SK-N-SH (cell line): Measurements from ENCODE around the gene POLA1. TPM values are rescaled to one million over a fixed set of nuclear protein-coding genes. Genes with fewer than 3 reads are reported as not detected.

Source experiments
- CTCF ChIA-PET: fragments of 300-600, 350-600 bp; formaldehyde crosslinking; extraction: SDS; loops from one replicate; lab custom pipeline; 2021; lab: Yijun Ruan, JAX
- POLR2A ChIA-PET: fragments of 350-600 bp; sonication (Branson Sonifier 250); formaldehyde crosslinking; extraction: SDS; loops from one replicate; lab custom pipeline; 2020; ENCODE audit warnings: antibody characterized with exemption, inconsistent platforms; lab: Yijun Ruan, JAX
- DNase-seq: peaks from one replicate; pipeline ENCODE4 v3.0.0; 2012
- H2AFZ ChIP-seq: fragments of 200-600 bp; sonication (generic); 2 replicates; pipeline ENCODE4 v1.8.1; 2016; ENCODE audit warnings: antibody characterized with exemption, mild to moderate bottlenecking, low read depth
- H3F3A ChIP-seq: fragments of 200-600 bp; sonication (generic); replicated peaks from 2 replicates; pipeline ENCODE3; 2016; ENCODE audit warnings: antibody characterized with exemption, mild to moderate bottlenecking; ENCODE audit not compliant: insufficient read depth
- H3K27ac ChIP-seq, 2 experiments: fragments of 200-500 bp in 1 of 2; fragments of 200-600 bp in 1 of 2; sonication (Bioruptor generic) in 1 of 2; sonication (generic), shearing (Covaris generic) in 1 of 2; 2 replicates each; pipeline versions ENCODE4 v1.5.1 to v1.6.1; 2014 to 2016; ENCODE audit warnings: low read depth in 2 of 2, inconsistent platforms in 1 of 2, low read length in 1 of 2, mild to moderate bottlenecking in 1 of 2, mixed read lengths in 1 of 2
- H3K27me3 ChIP-seq: fragments of 200-600 bp; sonication (generic), shearing (Covaris generic); 2 replicates; pipeline ENCODE4 v1.6.1; 2016; ENCODE audit warnings: mixed run types; ENCODE audit not compliant: insufficient read depth
- H3K36me3 ChIP-seq, 2 experiments: fragments of 200-500 bp in 1 of 2; fragments of 200-600 bp in 1 of 2; sonication (Bioruptor generic) in 1 of 2; sonication (generic) in 1 of 2; replicated peaks in 1 of 2; 2 replicates each; pipeline versions ENCODE3 to v1.5.1; 2014 to 2016; ENCODE audit warnings: low read length in 1 of 2, mild to moderate bottlenecking in 1 of 2; ENCODE audit not compliant: insufficient read depth in 2 of 2, control insufficient read depth in 1 of 2
- H3K4me1 ChIP-seq, 2 experiments: fragments of 200-500 bp in 1 of 2; fragments of 200-600 bp in 1 of 2; sonication (Bioruptor generic) in 1 of 2; sonication (generic), shearing (Covaris generic) in 1 of 2; 2 replicates each; pipeline versions ENCODE4 v1.5.1 to v1.6.1; 2014 to 2016; ENCODE audit warnings: low read depth in 1 of 2, low read length in 1 of 2, mixed run types in 1 of 2; ENCODE audit not compliant: insufficient read depth in 2 of 2, control insufficient read depth in 1 of 2
- H3K4me2 ChIP-seq: fragments of 200-600 bp; sonication (generic), shearing (Covaris generic); 2 replicates; pipeline ENCODE4 v1.6.1; 2017; ENCODE audit warnings: mixed run types
- H3K4me3 ChIP-seq, 2 experiments: fragments of 200-500 bp in 1 of 2; fragments of 200-600 bp in 1 of 2; sonication (Bioruptor generic) in 1 of 2; sonication (generic), shearing (Covaris generic) in 1 of 2; 2 replicates each; pipeline versions ENCODE4 v1.5.1 to v1.8.1; 2014 to 2016; ENCODE audit warnings: low read depth in 2 of 2, inconsistent platforms in 1 of 2, low read length in 1 of 2, mild to moderate bottlenecking in 1 of 2, mixed read lengths in 1 of 2, moderate library complexity in 1 of 2
- H3K79me2 ChIP-seq: fragments of 200-600 bp; sonication (generic); 2 replicates; pipeline ENCODE4 v1.8.1; 2017; ENCODE audit warnings: mild to moderate bottlenecking; ENCODE audit not compliant: insufficient read depth
- H3K9ac ChIP-seq: fragments of 200-600 bp; sonication (generic); 2 replicates; pipeline ENCODE4 v1.6.1; 2017; ENCODE audit warnings: mixed run types
- H3K9me2 ChIP-seq: fragments of 200-600 bp; sonication (generic); 2 replicates; pipeline ENCODE4 v1.6.1; 2017; ENCODE audit warnings: mixed run types
- H3K9me3 ChIP-seq: fragments of 200-600 bp; sonication (generic); 2 replicates; pipeline ENCODE4 v1.6.1; 2017; ENCODE audit warnings: mixed run types, mild to moderate bottlenecking, moderate library complexity
- H4K20me1 ChIP-seq: fragments of 200-600 bp; sonication (generic); 2 replicates; pipeline ENCODE4 v1.6.1; 2017; ENCODE audit warnings: mild to moderate bottlenecking, mixed run types; ENCODE audit not compliant: insufficient read depth
- CHD2 ChIP-seq: fragments of 150-350 bp; IDR thresholded peaks from 2 replicates; pipeline ENCODE4 v1.6.1; 2018; ENCODE audit warnings: low read length; ENCODE audit not compliant: partially characterized antibody
- ELF1 ChIP-seq: IDR thresholded peaks from 2 replicates; pipeline ENCODE4 v1.4.0; 2012
- EP300 ChIP-seq, 2 experiments: IDR thresholded peaks; 2 replicates each; pipeline versions ENCODE4 v1.4.0 to v1.6.1; 2012; ENCODE audit warnings: borderline replicate concordance in 1 of 2, low read depth in 1 of 2, low read length in 1 of 2
- EZH2phosphoT487 ChIP-seq: fragments of 200-600 bp; sonication (generic); IDR thresholded peaks from 2 replicates; pipeline ENCODE4 v1.6.1; 2017; ENCODE audit warnings: low read depth, mixed run types, mild to moderate bottlenecking, antibody characterized with exemption, moderate library complexity, borderline replicate concordance
- FOSL2 ChIP-seq: IDR thresholded peaks from 2 replicates; pipeline ENCODE4 v1.4.0; 2012; ENCODE audit warnings: low read depth, mild to moderate bottlenecking, moderate library complexity, borderline replicate concordance
- GABPA ChIP-seq: IDR thresholded peaks from 2 replicates; pipeline ENCODE4 v1.4.0; 2012; ENCODE audit warnings: low read depth, mild to moderate bottlenecking
- GATA2 ChIP-seq: sonication (generic); formaldehyde crosslinking; IDR thresholded peaks from 2 replicates; pipeline ENCODE4 v1.5.0; 2020; ENCODE audit warnings: mild to moderate bottlenecking, missing genetic modification reagents
- NFIC ChIP-seq: IDR thresholded peaks from 2 replicates; pipeline ENCODE4 v1.4.0; 2012; ENCODE audit warnings: borderline replicate concordance
- RAD21 ChIP-seq: IDR thresholded peaks from 2 replicates; pipeline ENCODE4 v1.6.1; 2012; ENCODE audit warnings: mild to moderate bottlenecking, low read length
- RFX5 ChIP-seq: IDR thresholded peaks from 2 replicates; pipeline ENCODE4 v1.6.1; 2012; ENCODE audit warnings: mild to moderate bottlenecking, improper control_type of control experiment, low read length
- TAF1 ChIP-seq: IDR thresholded peaks from 2 replicates; pipeline ENCODE4 v1.6.1; 2012; ENCODE audit warnings: low read depth, mild to moderate bottlenecking, low read length, moderate library complexity, borderline replicate concordance
- TEAD4 ChIP-seq: IDR thresholded peaks from 2 replicates; pipeline ENCODE4 v1.4.0; 2012; ENCODE audit warnings: mild to moderate bottlenecking, borderline replicate concordance; ENCODE audit not compliant: insufficient read depth
- USF1 ChIP-seq: IDR thresholded peaks from 2 replicates; pipeline ENCODE4 v1.4.0; 2012; ENCODE audit warnings: low read depth, borderline replicate concordance
- USF2 ChIP-seq: fragments of 150-350 bp; IDR thresholded peaks from 2 replicates; pipeline ENCODE4 v1.6.1; 2017; ENCODE audit warnings: antibody characterized with exemption, low read length, low read depth, borderline replicate concordance
- YY1 ChIP-seq: IDR thresholded peaks from 2 replicates; pipeline ENCODE4 v1.4.0; 2012; ENCODE audit warnings: low read depth, mild to moderate bottlenecking
- ZBTB33 ChIP-seq: IDR thresholded peaks from 2 replicates; pipeline ENCODE4 v1.4.0; 2012; ENCODE audit warnings: low read depth, borderline replicate concordance
- WGBS: methylation state at CpG from one replicate; pipeline ENCODE4 v1.1.6; 2017; ENCODE audit warnings: low lambda C conversion rate; 5-methylcytosine and 5-hydroxymethylcytosine counted together
- polyA plus RNA-seq, 3 experiments: library from polyadenylated mRNA; depleted of rRNA; stranded (reverse); fragments of >200 nt; gene quantifications; 2 replicates each; pipeline ENCODE4 v1.2.3, GENCODE V29; 2012

POLA1 gene
- polyA plus RNA-seq, 1 of the 3 experiments (the other 2 are of a cell fraction), result 2.8 TPM

- ChIA-PET CTCF (no interaction called here), POLR2A (no interaction called here)
- H3K79me2 ChIP-seq, result no peaks in the 10 kb centered on the region
- no peaks in the 10 kb centered on the region for H3K9me3 ChIP-seq
- no peak overlapping the region for H2AFZ ChIP-seq
- no peaks in the 10 kb centered on the region for H3K9me2 ChIP-seq
- no peak for DNase-seq
- no peaks in the 10 kb centered on the region for H3K36me3 ChIP-seq
- no peak overlapping the region for H3K4me2 ChIP-seq
- H3K4me1 ChIP-seq, result no peaks in the 10 kb centered on the region
- no peaks in the 10 kb centered on the region for H4K20me1 ChIP-seq
- no peak overlapping the region for H3K9ac ChIP-seq
- no peaks in the 10 kb centered on the region for H3F3A ChIP-seq
- H3K27ac ChIP-seq, result no peak overlapping the region
- no peak overlapping the region for H3K4me3 ChIP-seq
- TF ChIP-seq RAD21 (no peak), RFX5 (no peak), ZBTB33 (no peak)
- H3K27me3 ChIP-seq, result no peaks in the 10 kb centered on the region
Measured at GRCh38 chrX:24934279-24934678, 240.6 kb downstream of the POLA1 start.

GRCh38 chrX:24945009-24945408, 251.3 kb downstream of the POLA1 start:
- POLR2A ChIA-PET, result no interaction called here
- no peaks in the 10 kb centered on the region for H3K9me2 ChIP-seq
- no peaks in the 10 kb centered on the region for H3K79me2 ChIP-seq
- H3K4me1 ChIP-seq, result no peaks in the 10 kb centered on the region
- no peak overlapping the region for H3K9ac ChIP-seq
- H4K20me1 ChIP-seq, result no peaks in the 10 kb centered on the region
- no peak for TF ChIP-seq YY1
- TF ChIP-seq USF2, result no peak
- TF ChIP-seq TAF1, result no peak
- no peak for TF ChIP-seq NFIC
- TF ChIP-seq USF1, result no peak
- TF ChIP-seq FOSL2, result no peak
- TF ChIP-seq EP300 (IDR thresholded peaks at IDR 0.05; ENCODE audit: borderline replicate concordance in 1 of 2, low read depth in 1 of 2, low read length in 1 of 2), result no peak
- no peak for TF ChIP-seq TEAD4
- TF ChIP-seq CHD2, result no peak
- no peak for TF ChIP-seq RAD21
- no peak for TF ChIP-seq EZH2phosphoT487
- TF ChIP-seq GABPA, result no peak
- no peak for TF ChIP-seq GATA2
- TF ChIP-seq ELF1, result no peak
- no peak overlapping the region for H2AFZ ChIP-seq
- no peak for DNase-seq
- no peak overlapping the region for H3K4me3 ChIP-seq
- H3F3A ChIP-seq, result no peaks in the 10 kb centered on the region
- no peaks in the 10 kb centered on the region for H3K27me3 ChIP-seq
- CTCF ChIA-PET, result no interaction called here
- H3K4me2 ChIP-seq, result no peak overlapping the region
- no peaks in the 10 kb centered on the region for H3K9me3 ChIP-seq
- H3K36me3 ChIP-seq, result no peaks in the 10 kb centered on the region
- H3K27ac ChIP-seq, result no peak overlapping the region
- 53% methylated on average over 4 of the region's 4 CpGs for WGBS
